NCI-H2081 (cell line): ENCODE measurements around the gene BAG5.

ENCODE experiments used
- DNase-seq, 2 experiments: peaks; one replicate each; lab custom pipeline; 2025; lab: John Stamatoyannopoulos, UW

The BAG5 gene

DNA sequence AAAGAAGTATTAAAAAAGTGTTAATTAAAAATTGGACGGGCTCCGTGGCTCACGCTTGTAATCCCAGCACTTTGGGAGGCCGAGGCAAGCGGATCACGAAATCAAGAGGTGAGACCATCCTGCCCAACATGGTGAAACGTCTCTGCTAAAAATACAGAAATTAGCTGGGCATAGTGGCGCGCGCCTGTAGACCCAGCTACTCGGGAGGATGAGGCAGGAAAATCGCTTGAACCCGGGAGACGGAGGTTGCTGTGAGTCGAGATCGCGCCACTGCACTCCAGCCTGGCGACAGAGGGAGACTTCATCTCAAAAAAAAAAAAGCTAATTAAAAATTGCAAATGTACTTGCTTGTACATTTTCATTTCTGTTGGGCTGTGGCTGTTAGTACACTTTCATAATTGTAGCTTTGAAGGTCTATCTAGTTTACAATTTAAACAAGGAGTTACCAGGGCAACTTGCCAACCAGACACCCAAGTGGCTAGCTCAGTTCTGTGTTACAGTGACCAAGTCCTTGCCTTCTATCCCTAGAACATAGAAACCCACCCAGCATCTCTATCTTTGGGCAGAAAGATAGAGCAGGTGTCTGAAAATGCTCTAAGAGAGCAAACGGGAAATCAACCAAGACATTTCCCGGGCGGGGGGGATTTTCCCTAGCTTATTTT, 1.5 kb upstream of the BAG5 start:
- peak in 1 of 2 experiments; percentile 41 for DNase-seq

- DNase-seq: no peak
These were observed 766 bp upstream of the BAG5 start for GRCh38 chr14:103563226-103563620.

DNA sequence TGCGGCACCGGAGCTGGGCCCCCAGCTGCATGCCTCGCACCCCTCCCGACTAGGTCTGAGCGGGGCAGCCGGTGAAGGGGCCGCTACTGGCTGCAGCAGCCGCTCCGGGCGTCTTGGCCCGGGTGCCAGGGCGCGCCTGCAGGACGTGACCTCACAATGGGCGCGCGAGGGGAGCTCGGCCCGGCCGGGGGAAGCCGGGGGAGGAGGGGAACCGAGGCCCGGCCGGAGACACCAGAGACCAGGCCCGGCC, 353 bp downstream of the BAG5 start:
- DNase-seq: peak in 1 of 2 experiments; percentile 62

DNA sequence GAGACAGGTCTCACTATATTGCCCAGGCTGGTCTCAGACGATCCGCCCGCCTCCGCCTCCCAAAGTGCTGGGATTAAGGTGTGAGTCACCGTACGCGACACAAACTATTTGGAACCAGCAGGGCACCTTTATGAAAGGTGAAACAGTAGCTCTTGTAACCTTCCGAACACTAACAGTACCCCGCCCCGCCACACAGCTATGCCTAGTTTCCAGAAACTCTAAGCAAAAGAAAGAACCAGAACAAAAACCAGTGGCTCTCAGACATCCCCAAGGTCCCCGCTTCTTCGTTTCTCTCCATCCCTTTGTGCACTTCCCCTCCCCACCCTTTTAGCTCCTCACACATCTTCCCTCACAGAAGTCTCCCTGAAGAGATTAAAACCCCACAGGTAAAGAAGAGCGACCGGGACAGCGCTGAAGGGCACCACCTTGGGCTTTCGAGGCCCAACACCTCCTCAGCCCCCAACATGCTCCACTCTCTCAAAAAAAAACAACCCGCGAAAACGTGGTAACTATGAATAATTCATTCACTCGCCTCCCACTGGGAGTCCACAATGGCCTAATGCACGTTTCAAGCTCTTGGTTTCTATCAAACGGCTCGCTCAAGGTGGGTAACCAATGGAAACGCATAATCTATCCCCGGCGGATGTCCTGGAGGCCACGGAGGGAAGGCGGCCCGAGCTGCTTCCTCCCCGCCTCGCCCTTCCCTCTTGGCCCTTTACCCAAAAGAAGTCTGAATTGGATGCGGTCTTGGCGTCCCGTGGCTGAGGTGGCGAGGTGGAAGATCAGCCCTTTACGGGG, 877 bp downstream of the BAG5 start:
- peak in 1 of 2 experiments; percentile 31 for DNase-seq

GRCh38 chr14:103560691-103561090, 1.8 kb downstream of the BAG5 start:
- no peak for DNase-seq

- DNase-seq: no peak
These were observed 2.7 kb downstream of the BAG5 start for GRCh38 chr14:103559766-103560165.

- DNase-seq: no peak
These were observed 4.2 kb downstream of the BAG5 start for GRCh38 chr14:103558071-103558882.

DNA sequence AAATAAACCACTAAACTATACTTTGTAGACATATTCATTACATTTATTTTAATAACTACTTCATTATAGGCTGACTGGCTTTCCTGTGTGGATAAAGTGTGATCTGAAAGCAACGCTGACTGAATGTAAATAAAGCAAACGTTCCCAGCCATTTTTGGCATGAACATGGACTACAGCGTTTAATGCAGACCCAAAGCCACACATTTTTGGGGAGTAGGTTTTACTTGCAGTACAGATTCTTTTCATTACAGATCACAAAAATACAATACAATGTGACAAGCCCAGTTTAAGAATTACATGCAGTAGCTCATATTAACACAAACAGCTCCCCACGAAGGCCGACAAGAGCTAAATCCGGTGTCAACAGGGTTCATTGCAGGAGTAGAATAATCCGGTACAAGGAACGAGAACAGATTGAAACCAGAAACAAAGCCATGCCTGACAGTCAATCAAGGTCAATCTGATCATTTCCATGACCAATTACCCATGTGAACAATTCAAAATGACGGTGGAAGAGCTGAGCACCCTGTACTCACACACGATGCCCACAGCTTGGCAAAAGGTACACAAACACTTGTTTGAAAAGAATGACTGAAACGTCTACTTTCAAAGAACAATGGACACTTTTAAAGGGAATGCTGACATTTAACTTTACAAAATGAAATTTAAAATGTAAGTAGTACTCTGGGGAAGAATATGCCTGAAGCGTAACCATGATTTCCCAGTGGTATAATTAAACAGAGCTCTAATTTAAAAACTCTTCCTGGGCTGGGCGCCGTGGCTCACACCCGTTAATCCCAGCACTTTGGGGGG, 5.3 kb downstream of the BAG5 start:
- peak in 1 of 2 experiments; percentile 52 for DNase-seq

- no peak for DNase-seq
These were observed 6.7 kb downstream of the BAG5 start for GRCh38 chr14:103555559-103556337.

GRCh38 chr14:103552846-103553210, 9.6 kb downstream of the BAG5 start:
- no peak for DNase-seq

DNA sequence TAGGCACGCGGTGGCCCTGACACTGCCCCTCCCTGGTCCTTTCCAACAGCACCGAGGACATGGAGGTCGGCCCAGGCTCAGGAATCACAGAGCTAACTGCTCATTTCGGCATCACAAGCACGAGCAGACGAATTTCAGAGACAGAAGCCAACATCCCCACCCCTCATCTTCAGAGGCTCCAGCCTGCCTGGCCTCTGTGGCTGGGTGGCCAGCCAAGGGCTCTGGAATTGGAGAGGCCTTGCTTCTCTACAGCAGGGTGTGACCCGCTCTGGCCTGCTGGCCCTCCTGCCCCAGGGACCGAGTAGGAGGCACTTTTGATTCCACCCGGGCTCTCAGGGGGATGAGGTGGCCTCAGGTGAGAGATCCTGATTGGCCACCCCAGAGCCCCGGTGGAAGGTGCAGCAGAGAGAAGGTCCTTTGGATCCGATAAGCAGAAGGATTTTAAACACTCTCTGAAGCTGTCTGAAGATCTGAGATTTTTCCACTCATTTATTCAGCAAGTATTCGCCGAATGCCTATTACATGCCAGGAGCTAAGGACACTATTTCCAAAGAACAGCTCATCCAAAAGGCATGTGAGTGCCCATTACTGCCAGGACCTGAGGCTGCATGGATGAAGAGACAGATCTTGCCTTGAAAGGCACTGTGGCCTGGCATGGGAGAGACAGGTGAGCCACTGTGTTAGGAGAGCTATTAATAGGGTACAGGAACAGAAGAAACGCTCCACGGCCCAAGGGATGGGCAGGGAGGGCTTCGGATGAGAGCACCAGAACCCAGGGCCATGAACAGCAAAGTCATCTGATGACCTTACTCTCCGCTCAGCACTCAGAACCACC, 10.2 kb downstream of the BAG5 start:
- no peak for DNase-seq

DNA sequence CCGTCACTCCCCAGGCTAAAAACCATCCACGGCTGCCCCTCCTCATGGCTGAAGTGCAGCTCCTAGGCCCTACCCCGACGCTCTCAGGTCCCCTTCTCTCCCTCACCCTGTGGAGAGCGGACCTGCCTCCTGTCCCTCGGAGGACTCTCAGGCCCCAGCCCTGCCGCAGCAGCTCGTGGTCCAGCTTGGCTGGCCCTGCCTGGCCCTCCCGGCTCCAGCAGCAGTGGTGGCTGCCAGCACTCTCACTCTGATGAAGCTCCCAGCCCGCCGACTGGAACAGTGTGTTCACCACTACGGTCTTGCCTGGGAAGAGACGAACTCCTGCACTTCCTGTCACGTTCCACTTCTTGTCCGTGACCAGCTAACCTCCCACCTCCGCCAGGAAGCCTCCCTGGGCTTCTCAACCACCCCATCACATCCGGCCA, 11.1 kb downstream of the BAG5 start:
- no peak for DNase-seq

- no peak for DNase-seq
These were observed 11.8 kb downstream of the BAG5 start for GRCh38 chr14:103550451-103551337.

DNA sequence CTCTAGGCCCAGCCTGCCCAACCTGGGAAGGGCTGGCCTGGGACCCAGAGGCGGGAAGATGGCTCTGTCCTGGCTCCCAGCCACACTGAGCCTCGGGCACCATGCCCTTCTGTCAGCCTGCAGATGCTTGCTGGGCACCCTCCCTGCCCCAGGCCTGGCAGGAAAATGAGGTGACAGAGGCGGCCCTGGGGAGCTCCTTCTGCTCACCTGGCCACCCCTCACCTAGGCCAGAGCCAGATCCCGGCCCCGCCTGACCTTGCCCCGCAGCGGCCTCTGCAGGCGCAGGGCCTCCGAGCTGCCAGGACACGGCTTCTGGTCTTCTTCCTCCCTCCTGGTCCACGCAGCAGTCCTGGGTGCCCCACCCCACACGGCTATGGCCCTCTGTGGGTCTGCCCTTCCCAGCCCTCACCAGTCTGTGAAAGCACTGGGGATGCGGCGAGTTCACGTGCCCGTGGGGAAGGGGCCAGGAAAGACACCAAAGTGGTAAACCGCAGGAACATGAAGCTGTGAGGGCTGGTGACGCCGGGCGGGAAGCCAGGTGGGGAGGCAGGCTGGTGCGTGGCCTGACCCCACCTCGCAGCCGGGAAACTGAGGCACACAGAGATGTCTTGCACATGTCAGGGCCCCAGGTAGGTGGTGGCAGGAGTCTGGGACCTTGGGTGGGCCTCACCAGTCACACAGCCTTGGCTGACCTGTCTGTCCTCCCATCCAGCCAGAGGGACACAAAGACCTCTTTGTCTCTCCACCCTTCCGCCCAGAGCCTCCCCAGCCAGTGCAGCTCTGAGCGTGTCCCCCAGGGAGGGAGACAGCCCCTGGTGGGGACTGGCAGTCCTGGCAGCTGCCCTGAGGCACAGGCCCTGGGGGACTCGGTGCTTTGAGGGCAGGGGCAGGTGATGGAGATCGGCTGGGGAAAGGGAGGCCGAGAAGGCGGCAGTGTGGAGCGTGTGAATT, 12.8 kb downstream of the BAG5 start:
- no peak for DNase-seq

DNA sequence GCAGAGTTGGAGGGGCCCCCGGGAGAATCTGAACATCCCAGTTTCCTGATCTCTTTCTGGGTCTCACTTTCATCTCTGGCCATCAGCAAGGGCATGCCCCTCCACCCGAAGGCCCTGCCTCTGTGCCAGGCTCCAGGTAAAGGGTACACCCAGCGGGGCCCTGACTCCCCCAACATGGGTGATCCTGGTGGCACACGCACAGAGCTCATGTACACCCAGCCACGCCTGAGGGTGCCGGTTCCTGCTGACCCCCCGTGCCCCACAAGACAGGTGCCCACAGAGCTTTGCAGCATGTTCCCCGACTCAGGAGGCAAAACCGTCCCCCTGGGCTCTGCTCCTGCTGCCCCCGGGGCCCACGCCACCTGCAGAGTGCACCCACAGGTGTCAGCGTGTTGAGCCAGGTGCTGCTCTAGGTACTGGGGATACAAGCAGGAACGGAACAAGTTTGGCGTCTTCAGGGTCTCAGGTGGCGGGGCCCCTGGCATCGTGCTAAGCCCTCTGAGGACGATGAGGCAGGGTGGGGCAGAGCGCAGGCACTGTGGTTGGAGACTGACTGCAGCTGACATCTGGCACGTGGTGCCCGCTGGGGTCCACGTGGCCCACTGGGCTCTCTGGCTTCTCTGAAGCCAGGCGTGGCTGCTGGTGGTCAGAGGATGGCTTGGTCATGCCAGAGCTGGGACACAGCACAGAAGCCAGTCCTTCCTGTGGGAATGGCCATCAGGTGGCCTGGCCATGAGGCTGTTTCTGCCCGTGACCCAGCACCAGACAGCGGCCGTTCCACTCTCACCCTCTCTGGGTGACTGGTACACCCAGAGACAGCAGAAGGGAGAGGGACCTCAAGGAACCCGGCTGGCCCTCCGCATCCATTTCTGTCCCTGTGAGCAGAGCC, 13.8 kb downstream of the BAG5 start:
- DNase-seq: no peak

DNA sequence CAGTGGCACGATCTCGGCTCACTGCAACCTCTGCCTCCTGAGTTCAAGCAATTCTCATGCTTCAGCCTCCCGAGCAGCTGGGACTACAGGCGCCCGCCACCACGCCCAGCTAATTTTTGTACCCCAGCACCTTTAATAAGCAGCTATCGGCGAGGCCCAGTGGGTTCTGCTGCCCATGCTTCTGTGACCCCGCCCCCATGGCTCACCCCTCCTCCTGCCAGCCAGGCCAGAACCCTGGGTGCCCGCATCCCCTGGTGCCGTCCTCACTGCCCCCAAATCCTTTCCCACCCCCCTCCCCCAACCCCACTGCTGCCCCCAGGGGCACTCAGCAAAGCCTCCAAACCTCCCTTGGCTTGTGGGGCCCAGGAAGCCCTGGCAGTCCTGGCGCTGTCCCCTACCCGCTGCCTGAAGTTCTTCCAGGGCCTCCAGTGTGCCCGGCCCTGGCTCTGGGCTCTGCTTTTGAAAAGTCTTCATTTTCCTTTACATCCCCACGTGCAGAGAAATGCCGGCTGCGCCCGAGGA, 14.5 kb downstream of the BAG5 start:
- DNase-seq: no peak

GRCh38 chr14:103547455-103547940, 15.0 kb downstream of the BAG5 start:
- no peak for DNase-seq
